Measurements from ENCODE around the gene OR4D1. TPM values are rescaled to one million over a fixed set of nuclear protein-coding genes. Genes with fewer than 3 reads are reported as not detected.

Gene OR4D1
- total and polyA plus RNA-seq, 2 of the 13 experiments (the other 11 are each of a cell fraction or from before 2014, with no cell fraction given), result not detected

DNA sequence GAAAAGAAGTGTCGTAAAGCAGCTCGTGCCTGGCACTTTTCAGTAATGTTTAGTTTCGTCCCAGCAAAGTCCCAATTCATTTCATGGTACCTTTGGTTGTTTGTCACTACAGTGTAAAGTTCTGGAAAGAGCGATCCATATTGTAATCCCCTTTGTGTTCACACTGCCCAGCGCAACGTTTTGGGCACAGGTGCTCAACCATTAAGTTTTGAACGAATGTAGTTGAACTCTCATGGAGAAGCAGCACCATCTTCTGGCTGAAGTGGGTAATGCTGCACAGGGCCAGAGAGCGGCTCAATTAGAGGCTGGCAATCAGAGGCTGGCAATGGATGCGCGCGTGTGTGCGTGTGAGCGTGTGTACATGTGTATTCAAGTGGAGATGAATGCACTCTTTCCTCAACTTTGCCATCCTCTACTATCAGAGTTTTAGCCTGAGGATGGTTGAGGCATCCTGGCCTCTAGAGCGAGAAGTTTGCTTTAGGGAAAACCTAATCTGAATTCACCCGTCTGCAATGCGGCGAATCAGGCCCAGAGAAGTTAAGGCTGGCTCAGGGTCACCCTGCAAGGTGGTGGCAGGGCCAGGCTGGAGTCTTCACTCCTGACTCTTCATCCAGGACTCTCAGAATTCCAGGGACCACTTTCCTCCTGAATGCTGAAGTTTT is 35.1 kb upstream of the OR4D1 start (continued):
- TF ChIP-seq TSC22D2 (CRISPR knock-in tag; IDR thresholded peaks at IDR 0.05; ENCODE audit: borderline replicate concordance), result 0 out of 2 replicates have a peak, but pooled peaks have one; percentile 32
- TF ChIP-seq ZNF761 (CRISPR knock-in tag; conservative IDR thresholded peaks at IDR 0.05), result no peak
- no peak for TF ChIP-seq KDM5A (IDR thresholded peaks at IDR 0.05; ENCODE audit: borderline replicate concordance, low read length)
- peak; percentile 41; the same call in 1 of the 2 replicates for TF ChIP-seq ZBTB33 (CRISPR knock-in tag; IDR thresholded peaks at IDR 0.05)
- peak; percentile 69; the same call in 1 of the 2 replicates for TF ChIP-seq SMAD3 (CRISPR knock-in tag; IDR thresholded peaks at IDR 0.05)
- 0 out of 2 replicates have a peak, but pooled peaks have one; percentile 31 for TF ChIP-seq ZNF543 (CRISPR knock-in tag; IDR thresholded peaks at IDR 0.05)
- no peak for TF ChIP-seq RBM39 (IDR thresholded peaks at IDR 0.05; ENCODE audit: low read depth, low read length, poor library complexity, severe bottlenecking)
- no peak for TF ChIP-seq ATF7 (IDR thresholded peaks at IDR 0.05)
- no peak for TF ChIP-seq ATF7 (CRISPR knock-in tag; IDR thresholded peaks at IDR 0.05)
- TF ChIP-seq PHF5A (CRISPR knock-in tag; IDR thresholded peaks at IDR 0.05; ENCODE audit: low read depth, unreplicated experiment), result no peak
- no peak for TF ChIP-seq CENPT (CRISPR knock-in tag; IDR thresholded peaks at IDR 0.05; ENCODE audit: low read depth)
- TF ChIP-seq, protein P1, sequence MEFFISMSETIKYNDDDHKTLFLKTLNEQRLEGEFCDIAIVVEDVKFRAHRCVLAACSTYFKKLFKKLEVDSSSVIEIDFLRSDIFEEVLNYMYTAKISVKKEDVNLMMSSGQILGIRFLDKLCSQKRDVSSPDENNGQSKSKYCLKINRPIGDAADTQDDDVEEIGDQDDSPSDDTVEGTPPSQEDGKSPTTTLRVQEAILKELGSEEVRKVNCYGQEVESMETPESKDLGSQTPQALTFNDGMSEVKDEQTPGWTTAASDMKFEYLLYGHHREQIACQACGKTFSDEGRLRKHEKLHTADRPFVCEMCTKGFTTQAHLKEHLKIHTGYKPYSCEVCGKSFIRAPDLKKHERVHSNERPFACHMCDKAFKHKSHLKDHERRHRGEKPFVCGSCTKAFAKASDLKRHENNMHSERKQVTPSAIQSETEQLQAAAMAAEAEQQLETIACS (CRISPR knock-in tag; IDR thresholded peaks at IDR 0.05), result no peak
- TF ChIP-seq NFIB (CRISPR knock-in tag; IDR thresholded peaks at IDR 0.05; ENCODE audit: borderline replicate concordance), result no peak
- no peak for TF ChIP-seq SPEN (CRISPR knock-in tag; IDR thresholded peaks at IDR 0.05; ENCODE audit: low read depth)
- TF ChIP-seq MAX (IDR thresholded peaks at IDR 0.05), result no peak; the same call in 1 of the 2 replicates
- no peak for TF ChIP-seq ZNF75D (CRISPR knock-in tag; IDR thresholded peaks at IDR 0.05; ENCODE audit: borderline replicate concordance)
- TF ChIP-seq, protein P2, sequence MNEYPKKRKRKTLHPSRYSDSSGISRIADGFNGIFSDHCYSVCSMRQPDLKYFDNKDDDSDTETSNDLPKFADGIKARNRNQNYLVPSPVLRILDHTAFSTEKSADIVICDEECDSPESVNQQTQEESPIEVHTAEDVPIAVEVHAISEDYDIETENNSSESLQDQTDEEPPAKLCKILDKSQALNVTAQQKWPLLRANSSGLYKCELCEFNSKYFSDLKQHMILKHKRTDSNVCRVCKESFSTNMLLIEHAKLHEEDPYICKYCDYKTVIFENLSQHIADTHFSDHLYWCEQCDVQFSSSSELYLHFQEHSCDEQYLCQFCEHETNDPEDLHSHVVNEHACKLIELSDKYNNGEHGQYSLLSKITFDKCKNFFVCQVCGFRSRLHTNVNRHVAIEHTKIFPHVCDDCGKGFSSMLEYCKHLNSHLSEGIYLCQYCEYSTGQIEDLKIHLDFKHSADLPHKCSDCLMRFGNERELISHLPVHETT (CRISPR knock-in tag; conservative IDR thresholded peaks at IDR 0.05), result no peak
- TF ChIP-seq ZNF335 (CRISPR knock-in tag; IDR thresholded peaks at IDR 0.05), result no peak
- TF ChIP-seq ZNF276 (CRISPR knock-in tag; IDR thresholded peaks at IDR 0.05; ENCODE audit: low read depth), result 0 out of 2 replicates have a peak, but pooled peaks have one; percentile 40
- TF ChIP-seq ATRX (CRISPR knock-in tag; IDR thresholded peaks at IDR 0.05; ENCODE audit: borderline replicate concordance), result no peak
- TF ChIP-seq, protein P3, sequence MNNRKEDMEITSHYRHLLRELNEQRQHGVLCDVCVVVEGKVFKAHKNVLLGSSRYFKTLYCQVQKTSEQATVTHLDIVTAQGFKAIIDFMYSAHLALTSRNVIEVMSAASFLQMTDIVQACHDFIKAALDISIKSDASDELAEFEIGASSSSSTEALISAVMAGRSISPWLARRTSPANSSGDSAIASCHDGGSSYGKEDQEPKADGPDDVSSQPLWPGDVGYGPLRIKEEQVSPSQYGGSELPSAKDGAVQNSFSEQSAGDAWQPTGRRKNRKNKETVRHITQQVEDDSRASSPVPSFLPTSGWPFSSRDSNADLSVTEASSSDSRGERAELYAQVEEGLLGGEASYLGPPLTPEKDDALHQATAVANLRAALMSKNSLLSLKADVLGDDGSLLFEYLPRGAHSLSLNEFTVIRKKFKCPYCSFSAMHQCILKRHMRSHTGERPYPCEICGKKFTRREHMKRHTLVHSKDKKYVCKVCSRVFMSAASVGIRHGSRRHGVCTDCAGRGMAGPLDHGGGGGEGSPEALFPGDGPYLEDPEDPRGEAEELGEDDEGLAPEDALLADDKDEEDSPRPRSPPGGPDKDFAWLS (CRISPR knock-in tag; IDR thresholded peaks at IDR 0.05; ENCODE audit: borderline replicate concordance), result 0 out of 2 replicates have a peak, but pooled peaks have one; percentile 48

Data from HepG2 (cell line).